HG02938 (cell line): ENCODE results near the gene SPHK2.

Source experiments
- ATAC-seq: cut with Tn5 transposase; IDR thresholded peaks from one replicate; pipeline ENCODE4 v1.9.1; 2021; ENCODE audit warnings: mild to moderate bottlenecking, moderate library complexity; ENCODE audit not compliant: unreplicated experiment

Gene SPHK2

GRCh38 chr19:48603449-48603848, 15.9 kb upstream of the SPHK2 start:
- ATAC-seq = no peak

GRCh38 chr19:48603850-48604249, 15.5 kb upstream of the SPHK2 start:
- ATAC-seq = no peak

- no peak for ATAC-seq
Observed at GRCh38 chr19:48606463-48607358, 12.6 kb upstream of the SPHK2 start, which contains the start of gene SPACA4. Gene SPACA4 (plus strand): TSS chr19:48606742. CDS start chr19:48606979, 237 bp downstream.

- no peak for ATAC-seq
Observed at GRCh38 chr19:48607359-48607755, 11.9 kb upstream of the SPHK2 start.

GRCh38 chr19:48608798-48609263, 10.5 kb upstream of the SPHK2 start:
- ATAC-seq = no peak

GRCh38 chr19:48609571-48610108, 9.7 kb upstream of the SPHK2 start:
- ATAC-seq = no peak

GRCh38 chr19:48611872-48612271, 7.4 kb upstream of the SPHK2 start:
- no peak for ATAC-seq

GRCh38 chr19:48613024-48613851, 6.1 kb upstream of the SPHK2 start:
- no peak for ATAC-seq

GRCh38 chr19:48613852-48614435, 5.4 kb upstream of the SPHK2 start:
- ATAC-seq = no peak

GRCh38 chr19:48614436-48615230, 4.7 kb upstream of the SPHK2 start, which contains the start of gene FAM83E:
Gene FAM83E (minus strand): TSS chr19:48615076. CDS start chr19:48613372, 1,704 bp downstream.
- ATAC-seq = no peak

- ATAC-seq = no peak
Observed at GRCh38 chr19:48615231-48616040, 3.9 kb upstream of the SPHK2 start.

- ATAC-seq = no peak
Observed at GRCh38 chr19:48616041-48616436, 3.3 kb upstream of the SPHK2 start.

- ATAC-seq = no peak
Observed at GRCh38 chr19:48616491-48617056, 2.7 kb upstream of the SPHK2 start.

- no peak for ATAC-seq
Observed at GRCh38 chr19:48617146-48617937, 2.0 kb upstream of the SPHK2 start.

GRCh38 chr19:48618278-48618915, 909 bp upstream of the SPHK2 start:
- no peak for ATAC-seq

GRCh38 chr19:48619692-48620585, 633 bp downstream of the SPHK2 start:
- ATAC-seq = no peak
